Thyroid gland (tissue), 4 donors: ENCODE results near the gene PI16.

Experiments
- CTCF ChIP-seq, 6 experiments: fragments of 200-600 bp in 3 of 6; fragments of 450-650 bp in 3 of 6; sonication (generic) in 3 of 6; IDR thresholded peaks; one replicate each; pipeline ENCODE4 v1.5.1; 2016 to 2019; ENCODE audit warnings: antibody characterized with exemption in 6 of 6, mild to moderate bottlenecking in 2 of 6, inconsistent platforms in 1 of 6, moderate library complexity in 1 of 6
- POLR2A ChIP-seq, 2 donors: fragments of 450-650 bp; IDR thresholded peaks; one replicate each; pipeline ENCODE4 v1.6.1; 2017; ENCODE audit warnings: antibody characterized with exemption in 2 of 2, mild to moderate bottlenecking in 2 of 2, moderate library complexity in 1 of 2

DNA sequence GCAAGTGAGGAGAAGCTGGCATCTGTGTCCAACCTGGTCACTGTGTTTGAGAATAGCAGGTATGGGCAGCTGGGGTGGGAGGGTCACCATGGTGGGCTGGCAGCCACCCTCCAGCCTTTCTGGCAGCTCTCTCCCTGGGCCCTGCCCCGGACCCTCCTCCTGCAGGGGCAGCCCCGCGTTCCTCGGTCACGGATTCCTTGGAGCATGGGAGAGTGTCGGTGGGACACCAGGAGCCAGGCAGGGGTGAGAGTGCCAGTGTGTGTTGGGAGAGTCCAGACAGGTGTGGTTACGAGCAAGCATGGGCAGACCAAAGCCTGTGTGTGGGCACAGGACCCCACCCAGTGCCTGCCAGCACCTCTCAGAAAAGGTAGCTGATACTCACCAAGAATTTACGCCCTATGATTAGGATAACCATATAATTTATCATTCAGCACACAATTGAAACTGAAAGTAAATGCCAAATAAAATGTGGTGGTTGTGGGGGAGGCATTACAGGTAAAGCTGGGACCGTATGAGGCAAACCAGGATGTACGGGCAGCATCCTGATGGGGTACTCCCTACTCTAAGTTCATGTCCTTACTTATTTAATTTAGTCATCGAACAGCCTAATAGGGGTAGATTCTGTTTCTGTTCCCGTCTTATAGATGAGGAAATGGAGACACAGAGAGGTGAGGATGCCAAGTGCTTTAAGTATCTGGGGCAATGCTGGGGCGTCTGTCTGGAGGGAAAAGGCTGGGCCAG is 51.5 kb downstream of the PI16 start:
- no peak for TF ChIP-seq CTCF (IDR thresholded peaks at IDR 0.05)
- no peak for TF ChIP-seq POLR2A (IDR thresholded peaks at IDR 0.05)
